HCT116 (cell line): Measurements from ENCODE around the gene HEXA. TPM values are rescaled to one million over a fixed set of nuclear protein-coding genes. Genes with fewer than 3 reads are reported as not detected.

ENCODE experiments used
- ATAC-seq: fragments of 200-7000 bp; cut with Tn5 transposase; 2 replicates; pipeline ENCODE4 v1.9.1; 2020; ENCODE audit warnings: mild to moderate bottlenecking, moderate library complexity
- BruUV-seq: library from RNA; stranded (reverse); fragments of 400-500 nt; replicated peaks from 2 replicates; lab custom pipeline; 2021; lab: Mats Ljungman, UMichigan
- CTCF ChIA-PET: fragments of 300-600 bp; sonication (Branson Sonifier 250); formaldehyde crosslinking; loops from one replicate; lab custom pipeline; 2021; ENCODE audit warnings: antibody characterized with exemption; lab: Charles Lee
- POLR2A ChIA-PET: fragments of 300-600, 350-600 bp; sonication (Branson Sonifier 250); formaldehyde crosslinking; loops from one replicate; lab custom pipeline; 2021; ENCODE audit warnings: antibody characterized with exemption; lab: Charles Lee
- RAD21 ChIA-PET, 2 experiments: fragments of 300-600 bp; sonication (Branson Sonifier 250); formaldehyde crosslinking; loops; one replicate each; lab custom pipeline; 2023; ENCODE audit warnings: low total read pairs in 2 of 2; ENCODE audit not compliant: uncharacterized antibody in 2 of 2, unreplicated experiment in 2 of 2, low non-redundant PET in 1 of 2; lab: Charles Lee
- DNase-seq: peaks from one replicate; pipeline ENCODE4 v3.0.0-alpha.2; 2010; ENCODE audit warnings: low read depth, low spot score
- H2AFZ ChIP-seq: fragments of 200-600 bp; shearing (Covaris generic), sonication (generic); 2 replicates; pipeline ENCODE4 v1.6.1; 2017; ENCODE audit warnings: low read depth, mixed run types, mixed read lengths, antibody characterized with exemption, low read length; ENCODE audit not compliant: poor library complexity, severe bottlenecking
- H3K27ac ChIP-seq: 2 replicates; pipeline ENCODE4 v1.5.1; 2012; ENCODE audit warnings: low read depth, low read length
- H3K27me3 ChIP-seq: fragments of 200-600 bp; sonication (generic); 2 replicates; pipeline ENCODE4 v1.6.1; 2016; ENCODE audit warnings: mixed run types, low read length, mixed read lengths; ENCODE audit not compliant: insufficient read depth
- H3K36me3 ChIP-seq, 2 experiments: fragments of 200-500 bp in 1 of 2; fragments of 200-600 bp in 1 of 2; sonication (Bioruptor generic) in 1 of 2; sonication (generic) in 1 of 2; 2 replicates each; pipeline versions ENCODE4 v1.5.1 to v1.6.1; 2014 to 2016; ENCODE audit warnings: low read length in 2 of 2, inconsistent platforms in 1 of 2, mixed read lengths in 1 of 2, mixed run types in 1 of 2; ENCODE audit not compliant: insufficient read depth in 2 of 2, control insufficient read depth in 1 of 2
- H3K4me1 ChIP-seq, 2 experiments: fragments of 200-600 bp in 1 of 2; sonication (generic) in 1 of 2; 2 replicates each; pipeline versions ENCODE4 v1.5.1 to v1.6.1; 2012 to 2017; ENCODE audit warnings: low read length in 2 of 2, inconsistent platforms in 1 of 2, mild to moderate bottlenecking in 1 of 2, mixed read lengths in 1 of 2, mixed run types in 1 of 2, moderate library complexity in 1 of 2; ENCODE audit not compliant: insufficient read depth in 2 of 2, control insufficient read depth in 1 of 2
- H3K4me2 ChIP-seq: fragments of 200-600 bp; sonication (generic); 2 replicates; pipeline ENCODE4 v1.6.1; 2017; ENCODE audit warnings: mixed run types, low read length, mixed read lengths
- H3K4me3 ChIP-seq, 2 experiments: fragments of 200-600 bp in 1 of 2; sonication (generic) in 1 of 2; replicated peaks in 1 of 2; 2 replicates each; pipeline ENCODE4 v1.5.1; 2011 to 2016; ENCODE audit warnings: low read length in 2 of 2, control low read depth in 1 of 2, low read depth in 1 of 2, mild to moderate bottlenecking in 1 of 2, mixed read lengths in 1 of 2, mixed run types in 1 of 2
- H3K79me2 ChIP-seq: fragments of 200-600 bp; sonication (generic); 2 replicates; pipeline ENCODE4 v1.6.1; 2017; ENCODE audit warnings: mild to moderate bottlenecking, mixed run types, low read length, moderate library complexity, mixed read lengths; ENCODE audit not compliant: insufficient read depth
- H3K9ac ChIP-seq: fragments of 200-600 bp; sonication (generic); 2 replicates; pipeline ENCODE4 v1.6.1; 2016; ENCODE audit warnings: low read length, mixed read lengths
- H3K9me2 ChIP-seq: fragments of 200-600 bp; sonication (generic), shearing (Covaris generic); 2 replicates; pipeline ENCODE4 v1.6.1; 2017; ENCODE audit warnings: mixed run types, mild to moderate bottlenecking, moderate library complexity; ENCODE audit not compliant: insufficient read depth
- H3K9me3 ChIP-seq, 2 experiments: fragments of 200-500 bp in 1 of 2; fragments of 200-600 bp in 1 of 2; sonication (Bioruptor generic) in 1 of 2; sonication (generic) in 1 of 2; 2 replicates each; pipeline ENCODE4 v1.6.1; 2014 to 2017; ENCODE audit warnings: low read length in 2 of 2, mixed read lengths in 2 of 2, inconsistent platforms in 1 of 2, low read depth in 1 of 2, mild to moderate bottlenecking in 1 of 2, mixed run types in 1 of 2, moderate library complexity in 1 of 2; ENCODE audit not compliant: control insufficient read depth in 1 of 2, insufficient read depth in 1 of 2
- H4K20me1 ChIP-seq: fragments of 200-600 bp; sonication (generic), shearing (Covaris generic); 2 replicates; pipeline ENCODE4 v1.6.1; 2017; ENCODE audit warnings: mixed run types, mild to moderate bottlenecking, moderate library complexity; ENCODE audit not compliant: insufficient read depth
- ELF1 ChIP-seq: IDR thresholded peaks from 2 replicates; pipeline ENCODE4 v1.6.1; 2012; ENCODE audit warnings: low read depth, borderline replicate concordance
- POLR2A ChIP-seq: IDR thresholded peaks from 2 replicates; pipeline ENCODE4 v1.7.0; 2011; ENCODE audit warnings: borderline replicate concordance; ENCODE audit not compliant: insufficient read depth, insufficient read length; ENCODE audit errors: extremely low read depth
- RAD21 ChIP-seq: IDR thresholded peaks from 2 replicates; pipeline ENCODE4 v1.6.1; 2012; ENCODE audit warnings: low read depth, mild to moderate bottlenecking
- SIN3A ChIP-seq: IDR thresholded peaks from 2 replicates; pipeline ENCODE4 v1.6.1; 2012; ENCODE audit warnings: low read depth
- SP1 ChIP-seq: IDR thresholded peaks from 2 replicates; pipeline ENCODE4 v1.6.1; 2012; ENCODE audit warnings: low read depth
- SRF ChIP-seq: IDR thresholded peaks from 2 replicates; pipeline ENCODE4 v1.6.1; 2012; ENCODE audit warnings: low read depth
- TCF7L2 ChIP-seq: IDR thresholded peaks from 2 replicates; pipeline ENCODE4 v1.7.0; 2011; ENCODE audit warnings: borderline replicate concordance, inconsistent platforms; ENCODE audit not compliant: insufficient read depth, insufficient read length; ENCODE audit errors: extremely low read depth
- ZFX ChIP-seq: fragments of 450-650 bp; IDR thresholded peaks from 2 replicates; pipeline ENCODE4 v1.6.1; 2017
- intact Hi-C: fragments of 100-400 bp; cut with micrococcal nuclease; formaldehyde crosslinking; loops from 2 replicates; pipeline ENCODE4 v1.10.0; 2022
- total RNA-seq: library from RNA; stranded (reverse); gene quantifications from one replicate; pipeline ENCODE4 v1.2.1, GENCODE V29; 2021; ENCODE audit not compliant: unreplicated experiment
- TF ChIP-seq, protein P1 (sequence below), 3 experiments: fragments of 200-600 bp in 1 of 3; sonication (generic) in 1 of 3; IDR thresholded peaks in 2 of 3; conservative IDR thresholded peaks in 1 of 3; 2 replicates each; pipeline ENCODE4 v1.5.1; 2012 to 2017; ENCODE audit warnings: low read depth in 2 of 3, low read length in 2 of 3, antibody characterized with exemption in 1 of 3, borderline replicate concordance in 1 of 3, control low read depth in 1 of 3, mild to moderate bottlenecking in 1 of 3, mixed read lengths in 1 of 3, mixed run types in 1 of 3, moderate library complexity in 1 of 3; ENCODE audit not compliant: insufficient read depth in 1 of 3
- TF ChIP-seq, protein P2 (sequence below): IDR thresholded peaks from 2 replicates; pipeline ENCODE4 v1.6.1; 2012
- TF ChIP-seq, protein P3 (sequence below): IDR thresholded peaks from 2 replicates; pipeline ENCODE4 v1.6.1; 2012

HEXA gene
- total RNA-seq, 1 experiment from 2014 or later, result 57.1 TPM

DNA sequence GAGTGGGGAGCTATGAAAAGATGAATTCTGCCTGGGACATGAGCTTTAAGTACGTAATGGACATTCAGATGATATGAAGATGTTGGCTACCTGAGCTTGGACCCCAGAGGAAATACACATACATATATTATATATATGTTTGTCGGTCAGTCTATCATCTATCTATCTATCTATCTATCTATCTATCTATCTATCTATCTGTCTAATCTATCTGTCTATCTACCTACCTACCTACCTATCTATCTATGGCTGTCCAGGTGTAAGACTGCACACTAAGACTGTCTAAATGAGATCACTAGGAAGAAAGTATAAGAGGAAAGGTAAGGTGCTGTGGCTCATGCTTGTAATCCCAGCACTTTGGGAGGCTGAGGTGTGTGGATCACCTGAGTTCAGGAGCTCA lies 37.7 kb downstream of the HEXA start:
- Histone ChIP-seq H3K9me3 (no peaks in the 10 kb centered on the region), H3K79me2 (no peaks in the 10 kb centered on the region), H3K4me2 (no peak overlapping the region), H3K27ac (no peak overlapping the region), H3K4me1 (peaks cover 0 to 3% of the 10 kb centered on the region in 2 experiments; a peak in 1 of 4 replicates), H3K27me3 (no peaks in the 10 kb centered on the region), H2AFZ (no peak overlapping the region), H3K9me2 (no peaks in the 10 kb centered on the region), H3K9ac (no peak overlapping the region), H3K36me3 (no peaks in the 10 kb centered on the region), H4K20me1 (no peaks in the 10 kb centered on the region), H3K4me3 (no peak overlapping the region)
- ChIA-PET CTCF (interaction anchor here (1.6 kb wide), 1 partner anchor 25 kb away, joined by 3 read pairs; no protein-coding TSS in a partner anchor), POLR2A (no interaction called here), RAD21 (interaction anchor here in 1 of 2 experiments (0.6 kb wide), 1 partner anchor 432 kb away, joined by 3 read pairs; no protein-coding TSS in a partner anchor)
- no peak for ATAC-seq
- no TSS peak for BruUV-seq
- intact Hi-C loops, result no loop called here
- DNase-seq, result no peak
- no peak for TF ChIP-seq RAD21
- TF ChIP-seq, protein P1, sequence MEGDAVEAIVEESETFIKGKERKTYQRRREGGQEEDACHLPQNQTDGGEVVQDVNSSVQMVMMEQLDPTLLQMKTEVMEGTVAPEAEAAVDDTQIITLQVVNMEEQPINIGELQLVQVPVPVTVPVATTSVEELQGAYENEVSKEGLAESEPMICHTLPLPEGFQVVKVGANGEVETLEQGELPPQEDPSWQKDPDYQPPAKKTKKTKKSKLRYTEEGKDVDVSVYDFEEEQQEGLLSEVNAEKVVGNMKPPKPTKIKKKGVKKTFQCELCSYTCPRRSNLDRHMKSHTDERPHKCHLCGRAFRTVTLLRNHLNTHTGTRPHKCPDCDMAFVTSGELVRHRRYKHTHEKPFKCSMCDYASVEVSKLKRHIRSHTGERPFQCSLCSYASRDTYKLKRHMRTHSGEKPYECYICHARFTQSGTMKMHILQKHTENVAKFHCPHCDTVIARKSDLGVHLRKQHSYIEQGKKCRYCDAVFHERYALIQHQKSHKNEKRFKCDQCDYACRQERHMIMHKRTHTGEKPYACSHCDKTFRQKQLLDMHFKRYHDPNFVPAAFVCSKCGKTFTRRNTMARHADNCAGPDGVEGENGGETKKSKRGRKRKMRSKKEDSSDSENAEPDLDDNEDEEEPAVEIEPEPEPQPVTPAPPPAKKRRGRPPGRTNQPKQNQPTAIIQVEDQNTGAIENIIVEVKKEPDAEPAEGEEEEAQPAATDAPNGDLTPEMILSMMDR (IDR thresholded peaks at IDR 0.05 in 2 of 3, conservative IDR thresholded peaks at IDR 0.05 in 1 of 3; ENCODE audit: borderline replicate concordance in 1 of 3, insufficient read depth in 1 of 3, low read depth in 2 of 3, low read length in 2 of 3), result no peak
- TF ChIP-seq ELF1, result no peak
- no peak for TF ChIP-seq SIN3A
- TF ChIP-seq, protein P2, sequence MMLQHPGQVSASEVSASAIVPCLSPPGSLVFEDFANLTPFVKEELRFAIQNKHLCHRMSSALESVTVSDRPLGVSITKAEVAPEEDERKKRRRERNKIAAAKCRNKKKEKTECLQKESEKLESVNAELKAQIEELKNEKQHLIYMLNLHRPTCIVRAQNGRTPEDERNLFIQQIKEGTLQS, result no peak
- no peak for TF ChIP-seq TCF7L2

DNA sequence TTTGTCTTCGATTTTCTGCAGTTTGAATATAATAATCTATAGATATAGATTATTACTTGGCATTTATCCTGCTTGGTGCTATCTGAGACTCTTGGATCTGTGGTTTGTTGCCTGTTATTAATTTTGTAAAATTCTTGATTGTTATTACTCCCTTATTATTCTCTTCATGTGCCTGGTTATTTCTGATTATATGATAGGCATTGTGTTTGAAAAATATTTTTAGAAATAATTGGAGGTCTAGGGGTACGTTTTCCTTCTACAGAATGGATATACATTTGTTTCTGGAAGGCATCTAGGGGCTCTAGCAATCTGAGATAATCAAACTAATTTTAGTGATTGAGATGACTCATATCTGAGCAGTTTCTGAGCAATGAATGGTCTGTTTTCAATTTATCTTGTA lies 41.0 kb downstream of the HEXA start:
- Histone ChIP-seq H3K27me3 (no peaks in the 10 kb centered on the region), H3K27ac (no peak overlapping the region), H3K9me2 (no peaks in the 10 kb centered on the region), H3K79me2 (no peaks in the 10 kb centered on the region), H3K9me3 (no peaks in the 10 kb centered on the region), H3K9ac (no peak overlapping the region), H3K4me3 (no peak overlapping the region), H3K4me1 (no peaks in the 10 kb centered on the region), H4K20me1 (no peaks in the 10 kb centered on the region), H3K36me3 (no peaks in the 10 kb centered on the region), H2AFZ (no peak overlapping the region), H3K4me2 (no peak overlapping the region)
- DNase-seq, result no peak
- ChIA-PET POLR2A (no interaction called here), RAD21 (no interaction called here), CTCF (no interaction called here)
- TF ChIP-seq RAD21, result no peak
- TF ChIP-seq ZFX, result no peak
- TF ChIP-seq, protein P1 (IDR thresholded peaks at IDR 0.05 in 2 of 3, conservative IDR thresholded peaks at IDR 0.05 in 1 of 3; ENCODE audit: borderline replicate concordance in 1 of 3, insufficient read depth in 1 of 3, low read depth in 2 of 3, low read length in 2 of 3), result no peak
- TF ChIP-seq SP1, result no peak
- TF ChIP-seq, protein P3, sequence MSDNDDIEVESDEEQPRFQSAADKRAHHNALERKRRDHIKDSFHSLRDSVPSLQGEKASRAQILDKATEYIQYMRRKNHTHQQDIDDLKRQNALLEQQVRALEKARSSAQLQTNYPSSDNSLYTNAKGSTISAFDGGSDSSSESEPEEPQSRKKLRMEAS, result no peak
- no peak for TF ChIP-seq POLR2A
- no peak for TF ChIP-seq SRF
- no peak for TF ChIP-seq SIN3A
- no TSS peak for BruUV-seq
- no peak for ATAC-seq
- intact Hi-C loops, result no loop called here
